Erythroblast (primary cell): ENCODE data around the gene CCNC.

Experiments
- GATA1 ChIP-seq: IDR thresholded peaks from 2 replicates; pipeline ENCODE4 v1.6.1; 2011; ENCODE audit warnings: low read depth, mild to moderate bottlenecking, control low read depth, low read length, moderate library complexity
- POLR2A ChIP-seq: IDR thresholded peaks from 2 replicates; pipeline ENCODE4 v1.6.1; 2011; ENCODE audit warnings: mild to moderate bottlenecking, low read length

DNA sequence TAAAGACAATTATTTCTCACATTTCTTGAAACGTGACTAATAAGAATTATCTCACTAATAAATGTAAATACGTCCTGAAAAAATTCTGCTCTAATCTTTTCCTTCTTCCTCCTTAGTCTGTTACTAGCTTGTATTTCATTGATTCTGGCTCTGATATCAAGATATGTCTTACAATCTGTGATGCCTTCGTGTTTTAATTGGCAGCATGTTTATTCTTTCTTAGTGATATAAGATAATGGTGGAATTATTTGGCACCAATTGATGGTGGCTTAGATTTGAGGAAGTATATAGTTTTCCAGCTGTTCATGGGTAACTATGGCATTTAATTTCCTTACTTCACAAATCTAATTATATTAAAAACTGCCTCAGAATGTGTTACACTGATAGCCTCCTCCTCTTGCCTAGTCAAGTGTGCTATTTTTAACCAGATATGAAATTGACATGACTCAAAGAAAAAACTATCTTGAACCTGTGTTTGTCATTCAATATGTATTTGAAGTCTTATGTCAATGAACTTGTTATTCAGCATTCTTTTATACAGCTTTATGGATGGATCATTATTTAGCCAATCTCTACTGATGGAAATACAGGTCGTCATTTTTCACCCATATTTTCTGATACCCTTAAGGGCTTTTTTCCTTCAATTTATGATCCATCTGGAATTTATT is 5.3 kb downstream of the CCNC start:
- TF ChIP-seq POLR2A, result no peak
- no peak for TF ChIP-seq GATA1
